Activated CD8-positive, alpha-beta memory T cell treated with anti-CD3 and anti-CD28 coated beads for 1 hour (primary cell): ENCODE results near the gene NPSR1.

ENCODE experiments used
- DNase-seq, 2 donors: peaks; one replicate each; pipeline ENCODE4 v3.0.0-alpha.2; 2020; ENCODE audit warnings: low read depth in 1 of 2; ENCODE audit errors: extremely low read depth in 1 of 2

Gene NPSR1

GRCh38 chr7:34720289-34720688, 62.3 kb downstream of the NPSR1 start:
- DNase-seq, result no peak

DNA sequence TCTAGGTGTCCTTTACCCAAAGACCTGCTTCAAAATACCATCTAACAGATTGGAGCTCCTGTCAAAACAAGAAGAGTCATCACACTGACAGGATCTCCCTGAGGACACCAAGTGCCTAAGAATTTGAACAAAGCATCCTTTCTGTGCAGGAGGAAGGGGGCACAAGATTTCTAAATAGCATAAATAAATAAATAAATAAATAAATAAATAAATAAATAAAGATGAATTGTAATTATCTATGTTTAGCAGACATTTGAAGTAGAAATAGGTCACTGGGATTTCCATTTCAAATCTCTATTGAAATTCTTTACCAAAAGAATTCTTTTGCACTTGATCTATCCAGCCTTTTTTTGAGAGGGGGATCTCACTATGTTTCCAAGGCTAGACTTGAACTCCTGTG, 65.3 kb downstream of the NPSR1 start:
- no peak for DNase-seq

- no peak for DNase-seq
Observed at GRCh38 chr7:34723866-34724490, 66.0 kb downstream of the NPSR1 start.

DNA sequence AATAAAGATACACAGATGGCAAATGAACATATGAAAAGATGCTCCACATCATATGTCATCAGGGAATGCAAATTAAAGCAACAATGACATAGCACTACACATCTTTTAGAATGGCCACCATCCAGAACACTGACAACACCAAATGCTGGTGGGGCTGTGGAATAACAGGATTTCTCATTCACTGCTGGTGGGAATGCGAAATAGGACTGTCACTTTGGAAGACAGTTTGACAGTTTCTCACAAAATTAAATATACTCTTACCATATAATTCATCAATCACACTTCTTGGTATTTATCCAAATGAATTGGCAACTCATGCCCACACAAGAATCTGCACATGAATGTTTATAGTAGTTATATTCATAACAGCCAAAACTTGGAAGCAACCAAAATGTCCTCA, 68.2 kb downstream of the NPSR1 start:
- DNase-seq, result no peak

- DNase-seq, result no peak
Observed at GRCh38 chr7:34727464-34727995, 69.5 kb downstream of the NPSR1 start.

DNA sequence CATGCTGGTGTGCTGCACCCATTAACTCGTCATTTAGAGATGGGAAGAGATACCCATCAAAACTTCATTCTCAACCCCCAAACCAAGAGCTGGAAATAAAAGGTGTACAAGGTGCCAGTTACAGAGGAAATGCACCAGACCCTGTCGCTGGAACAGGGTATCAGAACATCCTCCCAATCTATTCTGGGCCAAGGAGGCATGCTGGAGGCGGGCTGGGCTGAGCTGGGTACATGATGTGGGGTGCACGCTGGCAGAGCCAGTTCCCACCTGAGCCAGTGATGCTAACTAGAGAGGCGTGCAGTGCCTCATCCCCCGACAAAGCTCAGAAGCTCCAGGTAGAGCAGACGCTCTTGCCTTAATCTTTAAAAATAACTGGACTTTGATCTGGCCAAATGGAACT, 70.1 kb downstream of the NPSR1 start:
- no peak for DNase-seq

DNA sequence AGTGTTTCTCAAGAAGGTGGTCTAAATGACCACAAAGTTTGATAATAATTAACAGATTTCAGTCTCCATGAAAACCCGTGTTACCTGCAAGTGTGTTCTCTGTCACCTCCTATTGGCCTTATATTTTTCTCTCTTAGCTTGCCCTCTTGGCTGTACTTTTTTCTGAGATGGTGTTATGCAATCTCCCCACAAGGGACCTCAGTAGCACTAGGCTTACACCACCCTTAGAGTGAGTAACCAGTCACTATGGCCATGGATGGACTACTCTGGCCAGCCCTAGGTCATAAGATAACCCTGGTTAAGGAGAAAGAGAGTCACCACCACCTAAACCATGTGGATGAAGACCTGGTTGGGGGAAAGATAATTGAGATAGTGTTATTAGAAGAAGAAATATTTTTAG, 76.8 kb downstream of the NPSR1 start:
- DNase-seq, result no peak

GRCh38 chr7:34735526-34735925, 77.5 kb downstream of the NPSR1 start:
- DNase-seq, result no peak

DNA sequence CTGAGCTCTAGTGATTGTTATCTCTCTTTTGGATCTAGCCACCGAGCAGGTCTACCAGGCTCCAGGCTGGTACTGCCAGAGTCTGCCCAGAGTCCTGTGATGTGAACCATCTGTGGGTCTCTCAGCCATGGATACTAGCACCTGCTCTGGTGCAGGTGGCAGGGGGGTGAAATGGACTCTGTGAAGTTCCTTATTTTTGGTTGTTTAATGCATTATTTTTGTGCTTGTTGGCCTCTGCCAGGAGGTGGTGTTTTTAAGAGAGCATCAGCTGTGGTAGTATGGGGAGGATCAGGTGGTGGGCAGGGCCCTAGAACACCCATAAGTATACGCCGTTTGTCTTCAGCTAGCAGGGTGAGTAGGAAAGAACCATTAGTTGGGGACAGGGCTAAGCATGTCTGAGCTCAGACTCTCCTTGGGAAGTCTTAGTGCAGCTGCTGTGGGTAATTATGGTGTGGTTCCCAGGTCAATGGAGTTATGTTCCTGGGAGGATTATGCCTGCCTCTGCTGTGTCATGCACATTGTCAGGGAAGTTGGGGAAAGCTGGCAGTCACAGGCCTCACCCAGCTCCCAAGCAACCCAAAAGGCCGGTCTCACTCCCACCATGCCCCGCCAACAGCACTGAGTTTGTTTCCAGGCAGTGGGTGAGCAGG, 81.8 kb downstream of the NPSR1 start:
- no peak for DNase-seq

DNA sequence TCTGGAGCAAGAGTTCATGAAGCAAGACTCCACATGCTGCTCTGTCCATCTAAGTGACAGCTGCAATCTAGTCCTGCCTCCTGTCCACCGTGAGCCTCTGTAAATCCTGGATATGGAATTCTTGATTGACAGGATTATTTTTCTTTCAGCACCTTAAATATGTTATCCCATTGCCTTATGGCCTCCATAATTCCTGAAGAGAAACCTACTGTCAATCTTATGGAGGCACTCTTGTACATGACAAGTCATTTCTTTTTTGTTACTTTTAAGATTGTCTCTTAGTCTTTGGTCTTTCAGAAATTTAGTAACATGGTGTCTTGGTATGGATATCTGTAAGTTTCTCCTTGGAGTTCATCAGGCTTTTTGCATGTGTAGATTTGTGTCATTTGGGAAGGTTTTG, 82.8 kb downstream of the NPSR1 start:
- DNase-seq, result no peak

- no peak for DNase-seq
Observed at GRCh38 chr7:34747176-34747781, 89.3 kb downstream of the NPSR1 start.

DNA sequence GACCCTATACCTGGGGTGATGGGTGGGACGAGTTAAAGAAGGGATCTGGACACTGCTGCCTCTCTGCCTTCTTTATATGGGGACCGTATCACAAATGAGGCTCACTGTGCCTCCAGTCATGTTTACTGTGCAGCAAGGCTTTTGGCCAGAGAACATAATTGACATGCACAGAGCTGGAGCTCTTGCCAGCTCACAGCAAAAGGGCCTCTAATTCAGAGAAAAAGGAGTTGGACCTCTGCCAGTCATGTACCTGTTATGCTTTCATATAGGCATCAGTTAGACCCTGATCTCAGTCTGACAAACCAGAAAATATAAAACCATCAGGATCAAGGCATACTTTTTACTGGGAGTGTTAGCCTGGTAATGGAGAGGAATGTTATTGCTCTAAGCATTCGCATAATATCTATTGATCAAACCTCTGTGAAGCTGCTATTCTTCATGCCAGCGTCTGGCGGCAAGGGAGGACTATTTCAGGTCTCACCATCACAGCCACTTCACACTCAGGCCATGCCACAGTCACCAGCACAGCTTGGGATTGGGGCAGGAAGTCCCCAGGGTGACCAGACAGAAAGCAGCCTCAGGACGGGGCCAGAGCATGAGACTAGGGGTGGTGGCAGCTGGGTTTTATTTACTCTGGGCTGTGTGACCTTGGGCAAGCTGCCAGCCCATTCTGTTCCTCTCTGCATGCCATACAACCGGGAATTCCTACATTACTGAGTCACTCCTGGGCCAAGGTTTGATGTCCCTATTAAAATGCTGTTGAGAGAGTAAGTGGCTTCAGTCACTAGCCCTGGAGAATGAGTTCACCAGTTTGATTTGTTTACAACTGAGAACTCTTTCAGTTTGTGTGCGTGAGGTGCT, 90.1 kb downstream of the NPSR1 start:
- DNase-seq, result no peak

DNA sequence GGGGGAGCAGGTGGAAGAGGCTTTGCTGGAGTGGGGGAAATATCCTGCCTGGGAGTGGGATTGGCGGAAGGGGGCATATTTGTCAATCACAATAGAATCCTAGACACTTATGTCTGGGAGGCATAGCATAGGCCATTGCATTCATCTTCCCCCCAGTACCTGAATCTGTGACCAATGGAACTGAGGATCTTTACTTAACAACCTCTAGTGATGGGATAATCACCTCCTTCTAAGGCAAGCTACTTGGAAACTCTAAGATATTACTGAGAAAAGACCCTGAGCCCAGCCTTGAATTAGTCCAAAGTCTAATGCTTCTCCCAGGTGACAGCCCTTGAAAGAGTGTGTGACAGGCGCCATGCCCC, 90.7 kb downstream of the NPSR1 start:
- no peak for DNase-seq

DNA sequence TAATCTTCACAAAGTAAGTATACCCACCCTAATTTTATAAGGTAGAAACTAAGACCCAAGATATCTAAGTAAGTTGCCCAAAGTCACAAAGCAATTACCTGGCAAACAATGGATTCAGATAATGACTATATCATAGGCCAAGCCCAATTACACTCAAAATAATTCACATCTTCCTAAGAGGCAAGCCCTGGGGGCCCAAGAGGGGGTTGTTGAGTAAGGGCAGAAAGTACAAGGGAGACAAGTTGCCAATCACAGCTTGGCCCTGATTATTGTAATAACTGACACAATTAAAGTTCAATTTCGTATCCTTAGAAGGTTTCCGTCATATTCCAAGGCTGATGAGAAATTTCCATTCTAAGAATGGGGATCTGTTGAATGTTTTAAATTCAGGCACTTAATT, 91.4 kb downstream of the NPSR1 start:
- DNase-seq, result no peak

DNA sequence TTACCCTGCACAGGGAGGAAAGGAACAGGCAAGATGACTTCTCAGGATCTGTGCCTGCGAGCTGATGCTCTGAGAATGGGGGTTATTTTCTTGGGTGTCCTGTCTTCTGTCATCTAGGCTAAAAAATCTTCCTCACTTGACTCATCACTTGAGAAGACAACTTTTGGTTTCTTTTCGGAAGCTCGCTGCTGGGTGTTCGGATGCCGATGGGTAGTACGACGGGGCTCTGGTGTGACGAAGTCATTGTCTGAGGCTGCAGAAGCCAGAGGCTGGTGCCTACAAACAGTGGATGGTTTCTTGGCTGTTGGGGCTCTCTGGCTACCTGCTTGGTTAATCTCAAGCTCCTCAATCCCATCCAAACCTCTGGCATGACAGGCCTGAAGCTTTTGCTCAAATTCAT, 92.2 kb downstream of the NPSR1 start:
- DNase-seq, result no peak

DNA sequence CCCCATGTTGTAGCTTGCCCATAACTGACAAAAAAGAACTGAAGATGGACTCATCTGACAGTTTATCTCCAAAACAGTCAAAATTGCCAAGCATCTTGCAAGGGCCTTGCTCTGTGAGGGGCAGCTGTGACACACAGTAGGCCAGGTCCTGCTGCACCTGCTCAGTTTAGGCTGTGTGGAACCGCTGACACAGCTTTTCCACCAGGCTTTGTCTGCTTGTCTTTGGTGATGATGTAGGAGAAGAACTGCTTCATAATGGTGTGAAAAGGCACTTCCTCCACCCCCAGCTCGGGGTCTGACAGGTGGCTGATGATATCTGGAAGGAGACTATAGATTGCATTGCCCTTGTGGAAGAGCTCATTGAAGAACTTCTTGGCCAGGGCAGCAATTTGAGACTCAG, 92.6 kb downstream of the NPSR1 start:
- DNase-seq, result no peak

DNA sequence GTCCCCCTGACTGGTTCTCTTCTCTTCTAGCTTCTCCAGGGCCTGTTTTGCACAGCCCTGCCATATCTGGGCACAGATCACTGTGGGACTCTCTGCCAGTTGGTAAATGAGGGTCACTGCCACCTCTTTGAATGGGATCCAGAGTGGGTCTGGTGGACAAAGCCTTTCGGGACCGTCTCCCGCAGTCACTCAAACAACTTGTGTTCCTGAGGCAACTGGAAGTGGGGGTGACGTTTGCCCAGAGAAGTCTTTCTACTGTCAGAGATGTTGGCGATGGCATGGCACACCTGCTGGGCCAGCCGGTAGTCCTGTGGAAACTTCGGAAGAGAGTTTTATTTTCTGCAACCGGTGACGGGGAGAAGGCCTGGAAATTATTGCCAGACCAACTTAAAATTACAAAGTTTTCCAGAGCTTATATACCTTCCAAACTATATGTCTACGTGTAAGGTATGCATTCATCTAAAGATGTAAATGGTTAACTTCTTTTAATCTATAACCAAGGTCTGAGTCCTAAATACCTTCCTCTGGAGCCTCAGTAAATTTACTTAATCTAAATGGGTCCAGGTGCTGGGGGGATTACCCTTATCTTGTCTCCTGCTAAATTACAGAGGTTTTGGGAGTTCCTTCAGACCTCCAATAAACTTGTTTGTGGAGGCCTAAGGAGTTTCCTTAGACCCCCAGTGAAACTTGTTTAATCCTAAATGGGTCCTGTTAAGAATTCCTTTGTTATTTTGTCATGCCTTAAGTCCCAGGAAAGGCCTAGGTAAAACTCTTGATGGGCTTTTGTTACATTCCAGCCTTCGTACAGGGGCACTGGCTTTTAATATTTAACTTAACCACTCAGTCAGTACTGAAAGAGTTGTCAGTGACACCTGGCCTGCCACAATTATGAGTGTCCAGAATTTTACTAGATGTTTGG, 94.0 kb downstream of the NPSR1 start:
- no peak for DNase-seq

GRCh38 chr7:34752929-34753328, 94.9 kb downstream of the NPSR1 start:
- no peak for DNase-seq

DNA sequence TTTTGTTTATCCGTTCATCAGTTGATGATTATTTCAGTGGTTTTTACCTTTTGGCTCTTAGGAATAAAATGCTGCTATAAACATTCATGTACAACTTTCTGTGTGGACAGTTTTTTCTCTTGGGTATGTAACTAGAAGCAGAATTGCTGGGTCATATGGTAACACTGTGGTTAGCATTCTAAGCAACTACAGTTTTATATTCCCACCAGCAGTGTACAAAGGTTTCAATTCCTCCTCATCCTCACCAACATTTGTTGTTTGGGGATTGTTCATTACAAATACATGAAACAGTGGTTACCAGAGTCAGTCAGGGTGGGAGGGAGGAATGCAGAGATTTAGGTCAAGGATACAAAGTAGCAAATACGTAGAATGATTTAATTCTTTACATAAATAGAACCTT, 97.0 kb downstream of the NPSR1 start:
- no peak for DNase-seq

- no peak for DNase-seq
Observed at GRCh38 chr7:34756025-34756437, 98.0 kb downstream of the NPSR1 start.
